ENCODE measurements around the gene IMPDH1.

The IMPDH1 gene

GRCh38 chr7:128431221-128431620 lies 21.4 kb upstream of the IMPDH1 start:
- H3K4me1 ChIP-seq (ENCODE audit: control insufficient read depth, low read depth, low read length) = peaks cover 16% of the 10 kb centered on the region
- H3K36me3 ChIP-seq (ENCODE audit: control insufficient read depth, low read depth, low read length) = no peaks in the 10 kb centered on the region
- no peak overlapping the region for H3K4me3 ChIP-seq (ENCODE audit: low read length)
- no peaks in the 10 kb centered on the region for H3K9me3 ChIP-seq (ENCODE audit: control insufficient read depth, low read depth, low read length)
- H3K27ac ChIP-seq (ENCODE audit: low read length) = no peak overlapping the region
- H3K27me3 ChIP-seq (ENCODE audit: control insufficient read depth, insufficient read depth, low read length) = no peaks in the 10 kb centered on the region
- H3K9ac ChIP-seq (ENCODE audit: low read length) = no peak overlapping the region

GRCh38 chr7:128430207-128430606 lies 20.4 kb upstream of the IMPDH1 start:
- Histone ChIP-seq H3K9ac (ENCODE audit: low read length) (no peak overlapping the region), H3K4me1 (ENCODE audit: control insufficient read depth, low read depth, low read length) (peaks cover 13% of the 10 kb centered on the region), H3K27ac (ENCODE audit: low read length) (no peak overlapping the region), H3K4me3 (ENCODE audit: low read length) (no peak overlapping the region), H3K27me3 (ENCODE audit: control insufficient read depth, insufficient read depth, low read length) (no peaks in the 10 kb centered on the region), H3K36me3 (ENCODE audit: control insufficient read depth, low read depth, low read length) (no peaks in the 10 kb centered on the region), H3K9me3 (ENCODE audit: control insufficient read depth, low read depth, low read length) (no peaks in the 10 kb centered on the region)

- no peak overlapping the region for H3K27ac ChIP-seq (ENCODE audit: low read length)
Observed at GRCh38 chr7:128427289-128427891, 17.6 kb upstream of the IMPDH1 start.

GRCh38 chr7:128425850-128426249 lies 16.1 kb upstream of the IMPDH1 start:
- no peaks in the 10 kb centered on the region for H3K4me1 ChIP-seq (ENCODE audit: control insufficient read depth, low read depth, low read length)
- H3K27me3 ChIP-seq (ENCODE audit: control insufficient read depth, insufficient read depth, low read length) = no peaks in the 10 kb centered on the region

More at GRCh38 chr7:128427289-128427891, 17.6 kb upstream of the IMPDH1 start:
- peaks cover 8% of the 10 kb centered on the region for H3K4me1 ChIP-seq (ENCODE audit: control insufficient read depth, low read depth, low read length)
- no peak overlapping the region for H3K4me3 ChIP-seq (ENCODE audit: low read length)
- H3K27me3 ChIP-seq (ENCODE audit: control insufficient read depth, insufficient read depth, low read length) = no peaks in the 10 kb centered on the region
- H3K9me3 ChIP-seq (ENCODE audit: control insufficient read depth, low read depth, low read length) = no peaks in the 10 kb centered on the region
- no peak overlapping the region for H3K9ac ChIP-seq (ENCODE audit: low read length)
- H3K36me3 ChIP-seq (ENCODE audit: control insufficient read depth, low read depth, low read length) = no peaks in the 10 kb centered on the region

GRCh38 chr7:128424686-128425275 lies 15.0 kb upstream of the IMPDH1 start:
- Histone ChIP-seq H3K9me3 (ENCODE audit: control insufficient read depth, low read depth, low read length) (no peaks in the 10 kb centered on the region), H3K36me3 (ENCODE audit: control insufficient read depth, low read depth, low read length) (no peaks in the 10 kb centered on the region), H3K27ac (ENCODE audit: low read length) (no peak overlapping the region), H3K9ac (ENCODE audit: low read length) (no peak overlapping the region), H3K4me1 (ENCODE audit: control insufficient read depth, low read depth, low read length) (no peaks in the 10 kb centered on the region), H3K4me3 (ENCODE audit: low read length) (no peak overlapping the region), H3K27me3 (ENCODE audit: control insufficient read depth, insufficient read depth, low read length) (no peaks in the 10 kb centered on the region)

More at GRCh38 chr7:128425850-128426249, 16.1 kb upstream of the IMPDH1 start:
- no peak overlapping the region for H3K27ac ChIP-seq (ENCODE audit: low read length)
- H3K9me3 ChIP-seq (ENCODE audit: control insufficient read depth, low read depth, low read length) = no peaks in the 10 kb centered on the region
- no peak overlapping the region for H3K4me3 ChIP-seq (ENCODE audit: low read length)
- H3K9ac ChIP-seq (ENCODE audit: low read length) = no peak overlapping the region
- H3K36me3 ChIP-seq (ENCODE audit: control insufficient read depth, low read depth, low read length) = no peaks in the 10 kb centered on the region

GRCh38 chr7:128422842-128423241 lies 13.1 kb upstream of the IMPDH1 start:
- Histone ChIP-seq H3K4me3 (ENCODE audit: low read length) (no peak overlapping the region), H3K27me3 (ENCODE audit: control insufficient read depth, insufficient read depth, low read length) (no peaks in the 10 kb centered on the region), H3K9me3 (ENCODE audit: control insufficient read depth, low read depth, low read length) (no peaks in the 10 kb centered on the region), H3K9ac (ENCODE audit: low read length) (no peak overlapping the region), H3K27ac (ENCODE audit: low read length) (no peak overlapping the region), H3K4me1 (ENCODE audit: control insufficient read depth, low read depth, low read length) (no peaks in the 10 kb centered on the region), H3K36me3 (ENCODE audit: control insufficient read depth, low read depth, low read length) (no peaks in the 10 kb centered on the region)

GRCh38 chr7:128422037-128422436 lies 12.3 kb upstream of the IMPDH1 start:
- Histone ChIP-seq H3K9me3 (ENCODE audit: control insufficient read depth, low read depth, low read length) (no peaks in the 10 kb centered on the region), H3K27ac (ENCODE audit: low read length) (no peak overlapping the region), H3K4me3 (ENCODE audit: low read length) (no peak overlapping the region), H3K9ac (ENCODE audit: low read length) (no peak overlapping the region), H3K4me1 (ENCODE audit: control insufficient read depth, low read depth, low read length) (no peaks in the 10 kb centered on the region), H3K36me3 (ENCODE audit: control insufficient read depth, low read depth, low read length) (no peaks in the 10 kb centered on the region), H3K27me3 (ENCODE audit: control insufficient read depth, insufficient read depth, low read length) (no peaks in the 10 kb centered on the region)

GRCh38 chr7:128421384-128421783 lies 11.6 kb upstream of the IMPDH1 start:
- Histone ChIP-seq H3K27me3 (ENCODE audit: control insufficient read depth, insufficient read depth, low read length) (no peaks in the 10 kb centered on the region), H3K4me3 (ENCODE audit: low read length) (no peak overlapping the region), H3K9me3 (ENCODE audit: control insufficient read depth, low read depth, low read length) (no peaks in the 10 kb centered on the region), H3K9ac (ENCODE audit: low read length) (no peak overlapping the region), H3K36me3 (ENCODE audit: control insufficient read depth, low read depth, low read length) (no peaks in the 10 kb centered on the region), H3K27ac (ENCODE audit: low read length) (no peak overlapping the region), H3K4me1 (ENCODE audit: control insufficient read depth, low read depth, low read length) (no peaks in the 10 kb centered on the region)

- no peaks in the 10 kb centered on the region for H3K9me3 ChIP-seq (ENCODE audit: control insufficient read depth, low read depth, low read length)
- no peaks in the 10 kb centered on the region for H3K36me3 ChIP-seq (ENCODE audit: control insufficient read depth, low read depth, low read length)
- no peak overlapping the region for H3K9ac ChIP-seq (ENCODE audit: low read length)
- H3K27me3 ChIP-seq (ENCODE audit: control insufficient read depth, insufficient read depth, low read length) = no peaks in the 10 kb centered on the region
- H3K4me3 ChIP-seq (ENCODE audit: low read length) = no peak overlapping the region
- H3K4me1 ChIP-seq (ENCODE audit: control insufficient read depth, low read depth, low read length) = no peaks in the 10 kb centered on the region
- H3K27ac ChIP-seq (ENCODE audit: low read length) = no peak overlapping the region
Observed at GRCh38 chr7:128420773-128421172, 11.0 kb upstream of the IMPDH1 start.

GRCh38 chr7:128419257-128419656 lies 9.5 kb upstream of the IMPDH1 start:
- Histone ChIP-seq H3K4me1 (ENCODE audit: control insufficient read depth, low read depth, low read length) (no peaks in the 10 kb centered on the region), H3K27ac (ENCODE audit: low read length) (no peak overlapping the region), H3K4me3 (ENCODE audit: low read length) (no peak overlapping the region), H3K9me3 (ENCODE audit: control insufficient read depth, low read depth, low read length) (no peaks in the 10 kb centered on the region), H3K27me3 (ENCODE audit: control insufficient read depth, insufficient read depth, low read length) (no peaks in the 10 kb centered on the region), H3K36me3 (ENCODE audit: control insufficient read depth, low read depth, low read length) (no peaks in the 10 kb centered on the region), H3K9ac (ENCODE audit: low read length) (no peak overlapping the region)

GRCh38 chr7:128417071-128417470 lies 7.3 kb upstream of the IMPDH1 start:
- Histone ChIP-seq H3K4me1 (ENCODE audit: control insufficient read depth, low read depth, low read length) (no peaks in the 10 kb centered on the region), H3K36me3 (ENCODE audit: control insufficient read depth, low read depth, low read length) (no peaks in the 10 kb centered on the region), H3K27ac (ENCODE audit: low read length) (no peak overlapping the region), H3K27me3 (ENCODE audit: control insufficient read depth, insufficient read depth, low read length) (peaks cover 2% of the 10 kb centered on the region), H3K9me3 (ENCODE audit: control insufficient read depth, low read depth, low read length) (no peaks in the 10 kb centered on the region), H3K9ac (ENCODE audit: low read length) (no peak overlapping the region), H3K4me3 (ENCODE audit: low read length) (no peak overlapping the region)

GRCh38 chr7:128415217-128415785 lies 5.5 kb upstream of the IMPDH1 start:
- Histone ChIP-seq H3K4me1 (ENCODE audit: control insufficient read depth, low read depth, low read length) (peaks cover 3% of the 10 kb centered on the region), H3K4me3 (ENCODE audit: low read length) (no peak overlapping the region), H3K36me3 (ENCODE audit: control insufficient read depth, low read depth, low read length) (no peaks in the 10 kb centered on the region), H3K27ac (ENCODE audit: low read length) (no peak overlapping the region), H3K27me3 (ENCODE audit: control insufficient read depth, insufficient read depth, low read length) (peaks cover 20% of the 10 kb centered on the region), H3K9ac (ENCODE audit: low read length) (no peak overlapping the region), H3K9me3 (ENCODE audit: control insufficient read depth, low read depth, low read length) (no peaks in the 10 kb centered on the region)

All from iPS-18a (cell line).